GM19438 (cell line): ENCODE measurements around the gene ZC3HAV1.
"Not testable (repeated sequence)": the region's sequence is repeated elsewhere in the genome, so short reads cannot be mapped to it uniquely, and the experiment has no call there.

ENCODE experiments used
- ATAC-seq: cut with Tn5 transposase; IDR thresholded peaks from one replicate; pipeline ENCODE4 v1.9.1; 2021; ENCODE audit warnings: low read depth; ENCODE audit not compliant: unreplicated experiment

ZC3HAV1 gene

GRCh38 chr7:139032473-139032872, 77.0 kb downstream of the ZC3HAV1 start:
- ATAC-seq, result no peak

DNA sequence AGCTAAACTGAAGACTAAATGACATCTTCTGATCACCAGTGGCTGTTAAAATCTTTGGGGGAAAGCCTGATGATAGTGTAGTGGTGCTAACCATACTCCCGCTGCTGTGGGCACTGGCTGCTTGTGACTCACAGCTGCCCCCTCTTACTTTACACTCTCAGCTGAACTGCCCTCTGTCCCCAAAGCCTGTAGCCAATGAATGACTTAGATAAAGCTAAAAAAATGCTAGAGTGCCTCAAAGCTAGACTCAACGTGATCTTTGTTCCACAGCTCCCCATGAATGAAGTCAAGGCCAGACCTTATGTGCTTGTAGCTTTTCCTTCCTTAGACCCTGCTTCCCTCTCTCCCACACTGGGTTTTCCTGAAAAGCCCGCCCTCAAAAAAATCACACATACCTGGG, 80.2 kb downstream of the ZC3HAV1 start:
- ATAC-seq, result no peak

DNA sequence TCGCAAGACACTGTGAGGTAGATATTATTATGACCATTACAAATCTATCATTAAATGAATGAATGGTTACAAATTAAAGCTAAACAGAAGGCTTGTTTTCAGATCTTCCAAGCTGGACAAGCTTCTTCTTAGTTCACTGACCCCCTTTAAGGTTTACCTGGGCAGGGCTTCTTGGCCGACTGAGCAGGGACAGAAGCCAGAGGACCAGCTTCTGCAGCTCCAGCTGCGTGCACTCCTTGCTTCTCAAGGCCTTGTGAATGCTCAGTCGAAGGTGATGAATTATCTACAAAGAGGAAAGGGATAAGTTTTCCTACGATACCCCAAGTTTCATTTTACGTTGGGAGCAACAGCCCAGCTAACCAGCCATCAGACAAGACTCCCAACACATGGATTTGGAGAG, 83.0 kb downstream of the ZC3HAV1 start:
- ATAC-seq, result no peak

DNA sequence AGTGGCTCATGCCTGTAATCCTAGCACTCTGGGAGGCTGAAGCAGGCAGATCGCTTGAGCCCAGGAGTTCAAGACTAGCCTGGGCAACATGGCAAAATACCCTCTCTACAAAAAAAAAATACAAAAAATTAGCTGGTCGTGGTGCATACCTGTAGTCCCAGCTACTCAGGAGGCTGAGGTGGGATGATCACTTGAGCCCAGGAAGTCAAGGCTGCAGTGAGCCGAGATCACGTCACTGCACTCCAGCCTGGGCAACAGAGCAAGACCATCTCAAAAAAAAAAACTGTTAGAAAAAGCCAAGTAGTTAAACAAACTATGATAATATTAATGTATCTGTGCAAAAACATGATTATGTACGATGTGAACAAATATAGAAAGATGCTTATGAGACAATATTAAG, 83.7 kb downstream of the ZC3HAV1 start:
- ATAC-seq, result not testable (repeated sequence)

GRCh38 chr7:139023076-139023475, 86.4 kb downstream of the ZC3HAV1 start:
- ATAC-seq, result no peak

- no peak for ATAC-seq
Observed at GRCh38 chr7:139022286-139022685, 87.2 kb downstream of the ZC3HAV1 start.

DNA sequence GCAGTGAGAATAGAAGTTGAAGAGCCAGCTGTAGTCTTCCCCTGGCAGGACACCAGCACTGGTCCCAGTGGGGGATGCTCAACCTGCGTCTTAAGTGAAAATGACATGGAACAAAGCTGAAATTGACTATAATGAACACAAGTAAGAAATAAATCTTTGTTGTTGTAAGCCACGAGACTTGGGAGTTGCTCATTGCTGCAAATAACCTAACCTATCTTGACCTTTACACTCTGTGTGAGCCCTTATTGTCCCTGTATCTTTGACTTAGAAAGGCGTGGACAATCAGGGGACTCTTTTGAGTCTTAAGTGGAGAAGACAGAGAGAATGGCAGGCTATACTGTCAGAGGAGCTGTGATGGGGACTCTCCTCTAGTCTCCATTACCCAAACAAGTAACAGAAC, 90.6 kb downstream of the ZC3HAV1 start:
- no peak for ATAC-seq

DNA sequence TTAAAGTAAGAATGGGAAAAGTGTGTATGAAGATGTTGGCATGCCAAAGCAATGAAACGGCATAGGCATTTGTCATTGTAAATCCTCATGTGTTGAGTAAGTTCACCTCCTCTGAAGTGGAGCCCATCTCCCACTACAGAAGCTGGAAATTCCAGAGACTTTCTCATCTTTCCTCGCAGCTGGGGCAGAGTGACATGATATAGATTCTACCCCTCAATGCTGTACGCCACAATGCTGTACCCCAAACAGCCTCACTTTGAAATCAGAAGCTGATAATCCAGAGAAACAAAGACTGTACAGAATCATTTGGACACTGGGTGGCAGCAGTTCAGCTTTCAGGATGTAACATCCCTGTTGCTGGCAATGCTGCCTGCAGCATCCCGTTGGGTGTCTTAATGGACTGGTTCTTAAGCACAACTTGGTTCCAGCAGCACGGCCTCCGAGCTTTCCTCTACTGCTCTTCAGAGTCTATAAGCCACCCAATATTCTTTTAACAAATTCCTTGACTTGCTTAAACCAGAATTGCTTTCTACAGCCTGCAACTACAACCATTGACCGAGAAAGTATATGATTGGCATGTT, 92.5 kb downstream of the ZC3HAV1 start:
- peak; percentile 91 for ATAC-seq

DNA sequence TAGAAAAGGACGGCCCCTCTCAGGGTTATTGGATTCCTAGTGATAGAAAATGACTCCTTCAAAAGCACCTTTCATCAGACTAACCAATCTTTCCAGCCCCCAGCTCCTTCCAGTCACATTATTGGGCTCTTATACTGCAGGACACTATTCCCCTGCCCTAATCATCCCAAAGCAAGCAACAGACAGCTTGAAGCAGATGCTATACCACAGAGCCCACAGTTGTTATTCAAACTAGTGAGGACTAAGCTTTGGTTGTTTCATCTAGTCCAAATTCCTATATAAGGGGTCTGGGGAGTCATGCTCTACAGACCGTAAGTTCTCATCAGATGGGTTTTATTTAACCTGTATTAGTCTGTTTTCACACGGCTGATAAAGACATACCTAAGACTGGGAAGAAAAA, 98.1 kb downstream of the ZC3HAV1 start:
- ATAC-seq, result no peak

- ATAC-seq, result no peak
Observed at GRCh38 chr7:139004321-139005090, 105.0 kb downstream of the ZC3HAV1 start.

DNA sequence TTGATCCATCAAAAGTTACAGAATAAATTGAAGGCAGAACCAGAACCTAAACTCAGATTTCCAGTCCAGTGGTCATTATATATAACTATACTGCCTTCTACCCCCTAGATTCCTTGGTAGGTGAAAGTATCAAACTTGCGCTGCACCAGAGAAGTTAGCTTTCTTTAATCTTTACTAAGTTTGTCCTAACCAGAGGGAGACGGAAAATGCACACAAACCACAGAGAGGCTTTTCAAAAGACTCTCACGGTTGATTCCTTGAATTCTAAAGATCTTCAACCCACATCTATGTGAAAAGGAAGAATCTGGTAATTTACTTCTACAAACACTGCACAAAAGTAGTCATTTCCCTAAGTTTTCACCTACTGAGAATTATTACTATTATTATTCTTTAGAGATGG, 110.1 kb downstream of the ZC3HAV1 start:
- ATAC-seq, result no peak
